ENCODE data around the gene CDC42EP4.

CDC42EP4 gene

DNA sequence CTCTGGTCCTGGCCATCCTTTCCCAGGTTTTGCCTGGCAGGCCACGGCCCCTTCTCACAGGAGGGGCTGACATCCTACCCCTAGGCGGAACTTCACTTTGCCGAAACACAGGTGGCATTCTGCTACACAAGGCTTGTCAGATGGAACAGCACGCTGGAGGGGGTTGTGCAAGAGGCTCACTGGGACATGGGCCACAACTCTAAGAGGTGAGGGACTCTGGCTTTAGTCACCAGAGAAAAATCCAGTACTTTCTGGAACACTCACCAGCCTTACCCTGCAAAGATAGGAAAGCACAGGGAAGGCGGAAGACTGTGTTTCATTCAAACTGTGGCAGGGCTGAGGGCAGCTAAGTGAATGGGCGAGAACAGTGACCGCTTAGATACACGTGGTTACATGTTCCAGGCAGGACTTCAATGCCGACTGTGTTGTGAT is 18.3 kb downstream of the CDC42EP4 start:
- no peak for DNase-seq

DNA sequence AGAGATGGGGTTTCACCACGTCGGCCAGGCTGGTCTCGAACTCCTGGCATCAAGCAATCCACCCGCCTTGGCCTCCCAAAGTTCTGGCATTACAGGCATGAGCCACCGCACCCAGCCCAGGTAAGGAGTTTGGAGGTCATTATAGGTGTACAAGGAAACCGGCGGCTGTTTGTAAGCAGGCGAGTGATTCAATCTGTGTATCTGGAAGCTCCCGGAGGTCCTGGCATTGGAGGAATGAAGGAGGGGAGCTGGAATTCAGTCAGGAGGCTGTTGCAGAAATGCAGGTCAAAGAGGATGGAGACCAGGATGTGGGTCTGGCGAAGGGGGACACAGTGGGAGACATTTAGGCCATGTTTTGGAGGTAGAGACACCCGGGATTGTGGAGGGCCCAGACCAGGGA is 18.8 kb downstream of the CDC42EP4 start:
- DNase-seq = no peak

DNA sequence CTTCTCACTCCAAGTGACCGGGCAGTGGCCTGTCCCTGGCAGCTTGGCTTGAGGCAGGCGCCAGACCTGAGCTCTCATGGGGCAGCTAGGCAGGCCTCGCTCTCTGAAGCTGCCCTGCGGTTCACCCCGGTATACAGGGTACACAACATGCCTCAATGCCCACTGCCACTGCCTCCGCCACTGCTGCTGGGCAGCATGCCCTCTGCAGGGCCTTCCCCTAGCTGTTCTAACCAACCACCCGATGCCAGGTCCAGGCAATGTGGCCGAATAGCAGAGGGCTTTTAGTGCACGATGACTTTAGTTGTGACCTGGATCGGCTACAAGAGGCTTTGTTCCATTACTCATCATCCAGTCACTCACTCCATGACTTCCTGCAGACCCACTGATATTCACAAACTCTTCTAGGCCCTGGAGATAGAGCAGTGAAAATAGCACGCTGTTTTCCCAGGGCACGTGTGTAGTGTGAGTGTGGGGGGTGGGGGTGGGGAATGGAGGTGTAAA is 19.7 kb downstream of the CDC42EP4 start:
- DNase-seq = no peak

DNA sequence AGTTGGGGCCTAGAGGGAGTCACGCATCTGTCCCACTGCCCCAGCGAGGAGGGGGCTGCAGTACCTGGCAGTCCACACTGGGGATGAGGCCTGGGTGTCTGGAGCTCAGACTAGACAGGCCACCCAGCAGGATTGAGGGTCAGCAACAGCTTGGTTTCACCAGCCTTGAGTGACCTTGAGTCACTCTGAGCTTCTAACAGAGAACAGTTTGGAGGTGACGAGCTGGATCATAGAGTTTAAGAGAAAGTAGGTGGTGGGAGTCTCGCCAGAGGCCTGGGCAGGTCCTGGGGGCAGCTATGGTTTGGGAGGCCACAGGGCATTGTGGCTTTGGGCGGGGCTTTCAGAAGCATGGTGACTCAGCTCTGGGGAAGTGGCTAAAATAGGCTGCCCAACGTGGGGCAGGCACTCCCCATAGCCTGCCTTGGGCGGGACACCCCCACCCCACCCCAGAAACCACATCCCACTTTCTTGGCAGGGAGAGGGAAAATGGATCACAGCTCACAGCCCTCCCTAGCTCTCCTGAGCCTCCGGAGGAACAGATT is 20.5 kb downstream of the CDC42EP4 start:
- no peak for DNase-seq

DNA sequence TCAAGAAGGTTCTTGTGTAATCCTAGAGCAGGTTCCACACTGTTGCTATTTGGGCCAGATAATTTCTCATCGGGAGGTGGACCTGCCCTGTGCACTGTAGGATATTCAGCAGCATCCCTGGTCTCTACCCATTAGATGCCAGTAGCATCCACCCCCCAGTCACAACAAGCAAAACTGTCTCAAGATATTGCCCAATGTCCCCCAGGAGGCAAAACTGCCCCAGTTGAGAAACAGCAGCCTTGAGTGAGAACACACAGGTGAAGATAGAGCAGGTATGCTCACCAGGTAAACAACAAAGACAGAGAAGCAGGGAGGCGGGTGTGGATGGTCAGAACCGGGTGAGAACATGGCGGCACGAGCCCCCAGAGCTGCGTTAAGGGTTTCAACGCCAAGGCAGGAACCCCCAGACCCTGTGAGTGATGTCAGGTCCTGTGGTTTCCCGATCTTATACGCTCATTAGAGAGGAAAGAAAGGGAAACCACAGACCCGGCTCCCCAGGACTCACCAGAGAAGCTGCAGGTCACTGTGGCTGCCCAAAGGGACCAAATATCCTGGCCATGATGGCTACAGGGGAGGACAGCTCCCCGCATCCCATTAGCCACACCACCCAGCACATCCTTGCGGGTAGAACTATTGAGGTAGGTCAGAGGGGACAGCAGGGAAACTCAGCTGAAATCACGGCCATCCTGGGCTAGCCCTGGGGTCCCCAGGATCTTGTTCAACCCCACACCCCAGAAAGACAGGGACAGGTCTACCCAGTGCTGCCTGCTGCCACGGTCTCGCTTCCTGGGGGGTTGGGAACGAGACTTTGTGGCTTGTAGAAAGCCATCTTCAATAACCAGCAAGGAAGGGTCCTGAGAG is 21.2 kb downstream of the CDC42EP4 start:
- no peak for DNase-seq

DNA sequence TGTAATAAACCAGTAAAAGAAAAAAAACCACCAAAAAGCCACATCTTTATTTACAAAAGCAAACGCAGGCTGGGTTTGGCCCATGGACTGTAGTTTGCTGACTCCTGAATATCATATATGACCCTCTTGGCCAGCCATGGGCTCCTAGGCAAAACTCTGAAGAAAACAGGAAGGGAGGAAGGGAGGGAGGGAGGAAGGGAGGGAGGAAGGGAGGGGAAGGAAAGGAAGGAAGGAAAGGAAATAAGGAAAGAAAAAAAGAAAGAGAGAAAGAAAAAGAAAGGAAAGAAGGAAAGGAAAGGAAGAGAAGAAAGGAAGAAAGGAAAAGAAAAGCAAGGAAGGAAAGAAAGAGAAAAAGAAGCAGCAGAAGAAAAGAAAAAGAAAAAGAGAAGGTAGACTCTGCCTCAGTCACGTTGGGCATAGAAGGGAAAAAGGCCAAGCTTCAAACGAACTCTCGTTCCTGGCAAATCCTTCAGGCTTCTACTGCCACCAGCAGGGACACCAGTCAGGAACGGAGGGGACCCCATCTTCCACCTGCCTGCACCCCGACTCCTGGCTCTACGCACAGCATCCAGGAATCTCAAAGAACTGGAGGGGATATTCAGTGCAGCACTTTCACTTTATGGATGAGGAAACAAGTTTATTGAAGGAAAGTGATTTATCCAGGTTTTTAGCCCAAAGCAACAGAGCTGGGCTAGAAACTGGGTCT is 22.1 kb downstream of the CDC42EP4 start:
- no peak for DNase-seq

DNA sequence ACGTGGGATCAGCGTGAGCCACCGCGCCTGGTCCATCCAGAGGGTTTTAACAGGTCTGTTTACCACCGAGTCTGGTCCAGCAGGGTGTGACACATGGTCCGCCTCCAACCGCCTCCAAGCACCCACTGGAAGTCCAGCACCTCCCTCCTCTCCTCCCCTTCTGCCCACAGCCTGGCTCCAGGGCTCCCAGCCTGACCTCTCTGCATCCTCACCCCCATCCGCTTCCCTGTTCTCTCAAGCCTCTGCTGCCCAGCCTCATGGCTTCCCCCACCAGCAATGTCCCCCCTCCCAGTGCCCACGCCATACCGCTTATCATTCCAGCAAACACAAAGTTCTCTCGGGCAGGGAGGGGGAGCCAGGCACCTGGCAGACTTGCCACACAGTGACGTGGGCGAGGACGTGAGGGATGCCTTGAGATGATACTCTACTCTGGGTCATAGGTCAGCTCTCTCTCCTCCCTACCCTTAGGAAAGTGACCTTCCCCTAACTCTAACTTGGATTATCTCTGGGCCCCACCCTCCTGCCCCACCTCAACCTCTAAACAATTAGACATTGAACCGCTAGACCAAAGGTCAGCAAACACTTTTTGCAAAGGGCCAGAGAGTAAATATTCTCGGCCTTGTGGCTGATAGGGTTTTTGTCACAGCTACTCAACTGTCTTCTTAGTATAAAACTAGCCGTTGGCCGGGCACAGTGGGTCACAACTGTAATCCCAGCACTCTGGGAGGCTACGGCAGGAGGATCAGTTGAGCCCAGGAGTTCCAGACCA is 23.1 kb downstream of the CDC42EP4 start:
- no peak for DNase-seq

DNA sequence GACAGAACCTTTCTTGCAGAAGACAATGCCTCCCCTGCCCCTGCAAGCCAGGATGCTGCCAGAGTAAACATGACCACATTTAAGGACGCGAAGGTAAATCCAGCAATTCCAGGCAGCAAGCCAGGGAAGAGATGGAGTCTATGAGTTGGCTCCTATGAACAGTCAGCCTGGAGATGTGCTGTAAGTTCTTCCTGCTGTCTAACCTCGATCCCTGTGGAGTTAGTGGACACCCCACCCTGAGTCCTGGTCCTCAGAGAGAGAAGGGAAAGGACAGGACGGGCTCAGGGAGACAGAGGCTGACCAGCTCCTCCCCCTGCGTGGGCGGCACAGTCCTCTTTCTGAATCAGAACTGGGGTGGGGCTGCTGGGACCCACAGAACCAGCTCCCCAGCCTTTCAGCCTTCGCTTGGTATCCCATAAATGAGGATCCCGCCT is 24.9 kb downstream of the CDC42EP4 start:
- DNase-seq = no peak

DNA sequence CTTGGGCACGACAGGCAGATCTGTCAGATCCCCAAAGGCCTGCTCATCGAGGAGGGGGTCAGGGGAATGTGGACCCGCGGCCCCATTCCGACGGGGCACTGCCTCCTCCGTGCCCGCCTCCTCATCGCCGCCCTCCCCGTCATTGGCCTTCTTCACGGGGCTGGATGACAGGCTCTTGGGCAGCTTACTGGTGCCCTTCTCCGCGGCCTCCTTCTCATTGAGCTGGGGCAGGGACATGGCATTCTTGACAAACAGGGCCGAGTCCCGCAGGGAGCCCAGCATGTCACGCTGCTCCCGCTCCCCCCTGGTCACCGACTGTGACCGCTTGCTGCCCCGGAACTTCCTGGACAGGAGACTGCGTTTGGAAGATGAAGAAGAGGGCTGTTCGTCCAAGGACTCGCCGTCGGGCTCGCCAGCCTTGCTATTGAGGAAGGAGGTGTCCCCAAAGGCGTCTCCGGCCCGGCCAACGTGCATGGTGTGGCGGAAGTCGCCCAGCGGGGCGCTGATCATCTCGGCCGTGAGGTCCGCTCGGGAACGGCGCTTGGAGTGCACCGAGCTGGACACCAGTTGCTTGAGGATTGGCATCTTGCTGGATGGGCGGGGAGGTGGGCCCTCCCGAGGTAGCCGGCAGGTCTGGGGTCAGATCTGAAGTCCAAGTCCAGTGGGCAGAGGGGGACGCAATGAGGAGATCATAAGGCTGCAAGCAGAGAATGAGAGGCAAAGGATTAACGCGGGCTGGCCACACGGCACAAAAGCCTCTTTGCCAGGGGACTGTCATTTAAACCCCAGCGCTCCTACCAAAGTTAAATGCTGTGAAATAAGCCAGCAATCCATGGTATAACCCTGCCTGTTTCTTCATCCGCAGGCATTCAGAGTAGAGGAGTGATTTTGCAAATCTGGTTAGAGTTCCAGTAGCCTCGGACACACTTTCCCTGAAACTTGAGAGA is 25.6 kb downstream of the CDC42EP4 start:
- DNase-seq = no peak

DNA sequence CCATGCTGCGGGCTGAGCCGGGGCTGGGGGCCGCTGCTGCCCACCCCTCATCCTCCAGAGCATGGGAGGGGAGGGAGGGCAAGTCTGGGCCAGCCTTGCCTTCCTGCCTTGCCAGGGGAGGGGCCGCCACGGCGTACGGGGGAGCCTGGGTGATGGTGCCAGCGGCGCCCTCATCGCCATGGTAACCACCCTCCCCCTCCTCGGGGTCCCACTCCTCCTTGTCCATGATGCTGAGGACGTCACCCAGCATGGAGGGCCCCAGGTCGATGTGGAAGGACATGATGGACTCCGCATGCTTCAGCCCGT is 26.2 kb downstream of the CDC42EP4 start:
- DNase-seq = no peak

DNA sequence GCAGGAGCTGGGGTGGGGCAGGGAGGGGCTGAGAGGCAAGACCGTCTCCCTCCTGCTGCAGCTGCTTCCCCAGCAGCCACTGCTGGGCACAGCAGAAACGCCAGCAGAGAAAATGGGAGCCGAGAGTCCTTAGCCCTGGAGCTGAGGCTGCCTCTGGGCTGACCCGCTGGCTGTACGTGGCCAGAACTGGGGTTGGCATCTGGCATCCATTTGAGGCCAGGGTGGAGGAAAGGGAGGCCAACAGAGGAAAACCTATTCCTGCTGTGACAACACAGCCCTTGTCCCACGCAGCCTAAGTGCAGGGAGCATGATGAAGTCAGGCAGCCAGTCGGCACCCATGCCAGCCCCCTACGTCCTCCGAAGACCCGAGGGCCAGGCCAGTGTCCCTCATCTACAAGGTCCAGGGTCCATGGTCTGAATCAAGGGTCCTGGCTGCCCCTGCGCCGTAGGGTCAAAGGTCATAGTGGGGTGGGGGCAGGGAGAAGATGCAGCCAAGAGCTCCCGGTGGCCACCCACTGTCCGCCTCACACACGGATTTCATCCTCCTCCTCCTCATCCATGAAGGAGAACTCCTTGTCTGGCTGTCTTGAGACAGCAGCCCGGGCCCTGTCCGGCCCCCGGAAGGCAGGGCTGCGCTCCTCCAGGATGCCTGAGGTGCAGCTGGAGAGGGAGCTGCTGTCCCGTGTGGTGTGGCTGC is 26.7 kb downstream of the CDC42EP4 start:
- DNase-seq = no peak

DNA sequence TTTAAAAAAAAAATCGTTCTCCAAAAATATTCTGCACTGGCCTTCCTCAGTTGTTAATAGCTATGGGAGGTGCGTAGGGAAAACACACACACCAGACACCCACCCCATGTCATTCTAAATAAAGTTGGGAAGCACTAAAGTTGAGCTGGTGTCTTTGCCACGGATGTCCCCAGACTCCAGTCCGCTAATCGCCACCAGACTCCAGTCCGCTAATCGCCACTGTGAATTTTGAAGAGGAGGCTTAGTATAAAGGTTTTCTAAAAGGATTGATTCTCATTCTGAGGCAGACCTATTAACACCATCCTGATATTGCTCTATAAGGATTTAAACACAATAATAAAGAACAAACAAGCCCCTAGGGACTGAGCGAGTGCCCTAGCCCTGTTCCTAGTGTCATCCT is 27.4 kb downstream of the CDC42EP4 start:
- no peak for DNase-seq

DNA sequence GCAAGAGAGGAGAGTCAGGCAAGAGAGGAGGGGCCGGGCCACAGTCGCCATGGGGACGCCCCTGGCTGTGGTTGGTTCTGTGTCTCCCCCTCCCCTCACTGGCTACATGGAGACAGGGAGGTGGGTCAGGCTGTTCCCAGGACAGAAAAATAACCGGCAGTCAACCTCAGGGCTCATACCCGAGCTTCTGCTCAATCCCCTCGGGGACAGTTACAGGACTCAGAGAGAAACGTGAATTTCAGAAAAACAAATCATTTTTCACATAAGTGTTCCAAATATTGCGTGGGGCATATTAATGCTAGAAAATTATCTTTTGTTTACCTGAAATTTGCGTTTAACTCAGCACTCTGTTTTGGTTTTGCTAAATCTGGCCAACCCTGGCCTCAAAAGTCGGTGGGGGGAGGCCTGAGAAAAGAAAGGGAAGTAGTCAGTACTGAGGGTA is 27.9 kb downstream of the CDC42EP4 start:
- DNase-seq = peak; percentile 74

DNA sequence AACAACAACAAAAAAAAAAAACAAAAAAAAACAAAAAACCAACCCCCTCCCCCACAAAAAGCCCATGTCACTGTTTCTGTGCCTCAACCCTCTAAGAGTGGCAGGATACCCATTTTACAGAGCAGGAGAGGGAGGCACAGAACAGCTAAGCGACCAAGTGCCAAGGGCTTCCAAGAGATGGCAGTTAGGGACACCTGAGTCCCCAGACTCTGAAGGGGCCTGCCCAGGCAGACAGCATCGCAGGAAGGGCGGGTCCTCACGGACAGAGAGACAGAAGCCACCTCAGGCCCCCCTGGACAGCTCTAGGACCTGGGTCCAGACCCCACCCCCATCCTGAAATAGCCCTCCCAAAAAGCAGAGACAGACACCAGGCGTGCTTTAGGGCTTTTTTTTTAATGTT is 28.6 kb downstream of the CDC42EP4 start:
- no peak for DNase-seq

DNA sequence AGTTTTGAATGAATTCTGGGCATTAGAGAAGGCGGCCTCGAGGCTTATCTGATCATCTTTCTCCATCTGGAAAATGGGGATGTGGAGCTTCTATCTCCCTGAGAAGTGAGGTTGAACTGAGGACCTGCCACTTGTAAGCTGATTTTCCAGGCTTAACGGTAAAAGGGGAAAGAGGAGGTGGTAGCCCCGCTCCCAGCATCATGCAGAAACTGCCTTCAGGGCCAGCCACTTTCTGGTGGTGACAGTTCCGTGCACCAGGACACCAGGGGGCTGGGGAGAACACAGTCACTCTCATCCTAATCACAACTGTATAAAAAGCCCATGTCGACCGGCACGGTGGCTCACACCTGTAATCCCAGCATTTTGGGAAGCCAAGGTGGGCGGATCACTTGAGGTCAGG is 29.2 kb downstream of the CDC42EP4 start:
- no peak for DNase-seq

DNA sequence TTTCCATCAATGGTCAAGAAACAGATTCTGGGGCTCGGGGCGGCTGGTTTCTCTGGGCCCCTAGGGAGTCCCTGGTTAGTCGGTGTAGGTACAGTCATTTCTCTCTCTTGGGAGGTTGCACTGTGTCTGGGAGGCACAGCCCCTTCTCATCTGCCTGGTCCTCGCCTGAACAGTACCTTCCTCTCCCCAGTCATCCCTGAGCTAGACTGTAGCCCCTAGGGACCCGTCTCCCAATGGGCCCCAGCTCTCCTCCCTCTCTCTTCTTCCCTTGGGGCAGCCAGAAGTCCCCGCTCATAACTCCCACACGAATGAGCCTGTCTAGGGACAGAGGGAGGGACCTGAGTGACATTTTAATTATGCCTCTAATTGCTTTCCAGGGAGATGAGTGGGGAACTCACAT is 29.9 kb downstream of the CDC42EP4 start:
- no peak for DNase-seq

DNA sequence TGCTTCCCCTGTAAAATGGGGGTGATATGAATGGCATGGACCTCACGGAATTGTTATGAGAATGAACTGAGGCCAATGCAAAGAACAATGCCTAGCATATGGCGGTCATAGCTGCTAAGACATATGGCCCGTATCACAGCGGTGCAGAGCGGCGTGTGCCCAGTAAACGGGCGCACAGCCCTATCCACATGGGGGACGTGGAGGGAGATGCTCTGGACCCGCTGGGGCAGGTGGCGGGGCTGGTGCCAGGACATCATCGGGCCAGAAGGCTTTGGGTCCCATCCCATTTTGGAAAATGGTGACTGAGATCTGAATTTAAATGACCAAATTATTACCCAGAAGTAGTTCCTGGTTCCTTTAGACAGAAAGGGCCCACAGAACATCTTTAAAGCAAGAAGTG is 31.6 kb downstream of the CDC42EP4 start:
- no peak for DNase-seq

DNA sequence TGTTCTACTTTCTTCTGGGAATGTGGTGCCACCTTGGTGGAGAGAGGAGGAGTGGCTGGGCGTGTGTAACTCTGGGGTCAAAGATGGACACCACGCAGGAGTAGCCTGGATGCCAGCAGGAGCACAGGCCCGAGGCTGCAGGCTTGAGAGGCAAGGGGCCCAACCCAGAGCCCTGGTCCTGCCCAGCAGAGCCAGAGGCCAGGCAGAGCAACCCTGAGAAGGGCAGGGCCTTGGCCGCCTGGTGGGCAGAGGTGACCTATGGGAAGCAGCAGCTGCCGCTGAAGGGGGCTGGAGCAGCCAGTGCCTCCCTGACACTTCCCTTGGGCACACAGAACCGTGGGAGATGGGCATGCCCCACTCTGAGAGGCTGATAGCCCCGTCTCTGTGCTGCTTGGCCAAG is 32.1 kb downstream of the CDC42EP4 start:
- no peak for DNase-seq

DNA sequence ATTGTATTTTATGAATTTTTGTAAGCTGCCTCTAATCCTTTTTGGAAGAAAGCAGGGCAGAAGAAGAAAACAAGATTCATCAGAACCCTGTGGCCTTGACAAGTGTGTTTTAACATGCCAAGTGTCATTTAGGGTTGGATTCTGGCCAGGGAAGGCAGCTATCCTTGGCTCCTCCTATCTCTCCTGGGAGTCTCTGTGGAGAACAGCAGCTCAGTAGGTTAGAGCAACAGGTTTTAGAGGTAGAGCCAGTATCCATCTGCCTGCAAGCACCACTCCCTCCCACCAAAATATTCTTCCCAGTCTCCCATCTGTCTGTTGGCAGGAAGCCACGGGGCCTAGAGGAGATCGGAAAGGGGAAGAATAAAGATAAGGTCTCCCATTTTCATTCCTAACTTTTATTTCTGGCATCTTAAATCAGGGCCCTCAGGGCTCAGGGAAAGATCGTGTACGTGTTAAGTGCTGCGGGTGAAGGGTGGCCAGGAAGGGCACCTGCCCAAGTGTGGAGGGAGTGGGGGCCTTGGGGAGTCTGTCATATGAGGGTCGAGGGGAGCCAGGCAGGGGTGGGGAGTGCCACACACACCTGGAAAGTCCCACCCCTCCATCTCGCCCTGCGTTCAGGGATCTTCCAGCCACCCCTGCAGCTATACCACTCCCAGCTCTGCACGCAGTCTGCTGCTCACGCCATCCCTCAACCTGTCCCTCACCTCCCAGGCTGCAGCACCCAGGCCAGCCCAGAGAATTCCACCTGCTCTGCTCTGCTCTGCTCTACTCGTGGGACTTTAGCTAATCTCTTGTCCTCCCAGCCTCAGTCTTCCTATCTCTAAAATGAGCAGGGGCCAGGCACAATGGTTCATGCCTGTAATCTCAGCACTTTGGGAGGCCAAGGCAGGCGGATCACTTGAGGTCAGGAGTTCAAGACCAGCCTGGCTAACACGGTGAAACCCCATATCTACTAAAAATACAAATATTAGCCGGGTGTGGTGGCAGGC is 33.0 kb downstream of the CDC42EP4 start:
- DNase-seq = no peak

DNA sequence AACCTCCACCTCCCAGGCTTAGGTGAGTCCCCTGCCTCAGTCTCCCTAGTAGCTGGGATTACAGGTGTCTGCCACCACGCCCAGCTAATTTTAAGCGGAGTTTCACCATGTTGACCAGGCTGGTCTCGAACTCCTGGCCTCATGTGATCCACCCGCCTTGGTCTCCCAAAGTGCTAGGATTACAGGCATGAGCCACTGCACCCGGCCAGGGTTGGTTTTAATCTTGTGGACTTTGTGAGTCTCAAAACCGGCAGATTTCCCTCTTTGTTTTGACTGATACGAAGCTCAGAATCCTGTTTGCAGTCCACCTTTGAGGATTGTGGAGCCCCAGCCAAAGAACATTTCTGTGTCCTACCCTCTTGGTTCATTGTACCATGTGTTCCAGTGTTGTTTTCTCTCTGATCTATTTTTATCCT is 33.7 kb downstream of the CDC42EP4 start:
- no peak for DNase-seq

Measured in retina (tissue), 1 donor.